Measurements from ENCODE around the gene SNX10.
"Not testable (repeated sequence)": the region's sequence is repeated elsewhere in the genome, so short reads cannot be mapped to it uniquely, and the experiment has no call there.

The SNX10 gene

GRCh38 chr7:26291699-26292538 is at the start of gene SNX10:
Gene SNX10 (plus strand): TSS chr7:26291862. CDS start chr7:26346443, 54,581 bp downstream.
- peak; percentile 15 for DNase-seq

- no peak for DNase-seq
Measured at GRCh38 chr7:26245150-26245549, 46.5 kb upstream of the SNX10 start.

- DNase-seq = no peak
Measured at GRCh38 chr7:26250239-26250638, 41.4 kb upstream of the SNX10 start.

- not testable (repeated sequence) for DNase-seq
Measured at GRCh38 chr7:26261866-26262265, 29.8 kb upstream of the SNX10 start.

GRCh38 chr7:26265065-26265464 is 26.6 kb upstream of the SNX10 start:
- DNase-seq = no peak

GRCh38 chr7:26265499-26266075 is 26.1 kb upstream of the SNX10 start:
- DNase-seq = no peak

GRCh38 chr7:26267601-26268166 is 24.0 kb upstream of the SNX10 start:
- DNase-seq = no peak

- no peak for DNase-seq
Measured at GRCh38 chr7:26275213-26275612, 16.4 kb upstream of the SNX10 start.

- DNase-seq = no peak
Measured at GRCh38 chr7:26278770-26279169, 12.9 kb upstream of the SNX10 start.

- DNase-seq = no peak
Measured at GRCh38 chr7:26279405-26279804, 12.3 kb upstream of the SNX10 start.

GRCh38 chr7:26280097-26280496 is 11.6 kb upstream of the SNX10 start:
- DNase-seq = no peak

GRCh38 chr7:26280723-26281122 is 10.9 kb upstream of the SNX10 start:
- no peak for DNase-seq

GRCh38 chr7:26284477-26284876 is 7.2 kb upstream of the SNX10 start:
- DNase-seq = no peak

GRCh38 chr7:26284995-26285632 is 6.5 kb upstream of the SNX10 start:
- DNase-seq = no peak

GRCh38 chr7:26286157-26286556 is 5.5 kb upstream of the SNX10 start:
- DNase-seq = no peak

GRCh38 chr7:26288126-26288525 is 3.5 kb upstream of the SNX10 start:
- DNase-seq = not testable (repeated sequence)

- DNase-seq = no peak
Measured at GRCh38 chr7:26291251-26291650, 411 bp upstream of the SNX10 start.

GRCh38 chr7:26292768-26293560 is 1.3 kb downstream of the SNX10 start:
- no peak for DNase-seq

GRCh38 chr7:26293569-26294308 is 2.1 kb downstream of the SNX10 start:
- no peak for DNase-seq

GRCh38 chr7:26295015-26295414 is 3.4 kb downstream of the SNX10 start:
- DNase-seq = no peak

GRCh38 chr7:26295586-26295985 is 3.9 kb downstream of the SNX10 start:
- DNase-seq = no peak

- DNase-seq = no peak
Measured at GRCh38 chr7:26298472-26299058, 6.9 kb downstream of the SNX10 start.
